Heart left ventricle (tissue), 13 donors: Measurements from ENCODE around the gene STUB1.

Experiments used
- POLR2A ChIP-seq, 2 donors: fragments of 450-650 bp; IDR thresholded peaks; one replicate each; pipeline ENCODE4 v1.6.1; 2017; ENCODE audit warnings: antibody characterized with exemption in 2 of 2, mild to moderate bottlenecking in 2 of 2, moderate library complexity in 2 of 2
- TF ChIP-seq, protein P1 (sequence below), 12 donors: fragments of 200-600 bp; sonication (generic) in 4 of 12; IDR thresholded peaks; one replicate each; pipeline versions ENCODE4 v1.5.0 to v1.8.0; 2018 to 2022; ENCODE audit warnings: antibody characterized with exemption in 12 of 12, mild to moderate bottlenecking in 5 of 12
- donor health status: ischemic (EF 13 %, LVEDD 7.1; RV severe dilation, severe dysfunction).
- donor health status: DM: no; HTN: yes; CAD: no.
- donor health status: DM: no; HTN: no; CAD: no.
- donor health status: ischemic (EF 25% LVEDD 6.9; RV normal size, moderate dysfunction).
- donor health status: ischemic (EF 25% LVEDD 5.7; RV mildly dilated, moderate dysfunction).
- donor health status: ischemic (EF 35%, LVEDD 5.7; RV mildly dilated, moderate dysfunction).
- donor health status: nonischemic (EF 11% LVEDD 7.7; RV severe dilation, severe dysfunction).
- donor health status: DM: yes; HTN: yes; CAD: no.
- donor health status: PGD.
- donor health status: ischemic (EF 29% LVEDD 5.4; RV normal size, mild dysfunction).
- donor health status: nonischemic (EF 23%, LVEDD 6.1; RV moderate dilation, normal function).

DNA sequence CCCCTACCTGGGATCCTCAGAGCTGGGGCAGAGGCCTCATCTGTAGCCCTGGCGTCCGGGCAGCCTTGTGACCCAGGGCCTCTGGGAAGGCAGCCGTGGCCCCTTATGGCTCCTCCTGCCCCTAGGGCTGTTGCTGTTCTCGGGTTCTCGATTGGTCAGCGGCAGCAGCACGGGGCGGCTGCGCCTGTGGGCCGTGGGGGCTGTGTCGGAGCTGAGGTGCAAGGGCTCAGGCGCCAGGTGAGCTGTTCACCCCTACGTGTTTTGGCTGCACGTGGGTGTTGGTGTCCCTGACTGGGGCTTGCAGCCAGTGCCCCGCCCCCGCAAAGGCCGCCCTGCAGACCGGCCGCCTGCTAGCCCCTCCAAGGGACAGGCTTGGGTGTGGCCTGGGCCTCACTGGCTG is 18.1 kb upstream of the STUB1 start:
- TF ChIP-seq, protein P1, sequence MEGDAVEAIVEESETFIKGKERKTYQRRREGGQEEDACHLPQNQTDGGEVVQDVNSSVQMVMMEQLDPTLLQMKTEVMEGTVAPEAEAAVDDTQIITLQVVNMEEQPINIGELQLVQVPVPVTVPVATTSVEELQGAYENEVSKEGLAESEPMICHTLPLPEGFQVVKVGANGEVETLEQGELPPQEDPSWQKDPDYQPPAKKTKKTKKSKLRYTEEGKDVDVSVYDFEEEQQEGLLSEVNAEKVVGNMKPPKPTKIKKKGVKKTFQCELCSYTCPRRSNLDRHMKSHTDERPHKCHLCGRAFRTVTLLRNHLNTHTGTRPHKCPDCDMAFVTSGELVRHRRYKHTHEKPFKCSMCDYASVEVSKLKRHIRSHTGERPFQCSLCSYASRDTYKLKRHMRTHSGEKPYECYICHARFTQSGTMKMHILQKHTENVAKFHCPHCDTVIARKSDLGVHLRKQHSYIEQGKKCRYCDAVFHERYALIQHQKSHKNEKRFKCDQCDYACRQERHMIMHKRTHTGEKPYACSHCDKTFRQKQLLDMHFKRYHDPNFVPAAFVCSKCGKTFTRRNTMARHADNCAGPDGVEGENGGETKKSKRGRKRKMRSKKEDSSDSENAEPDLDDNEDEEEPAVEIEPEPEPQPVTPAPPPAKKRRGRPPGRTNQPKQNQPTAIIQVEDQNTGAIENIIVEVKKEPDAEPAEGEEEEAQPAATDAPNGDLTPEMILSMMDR (IDR thresholded peaks at IDR 0.05): no peak
- TF ChIP-seq POLR2A (IDR thresholded peaks at IDR 0.05): no peak
